ENCODE results near the gene TMEM53. TPM values are rescaled to one million over a fixed set of nuclear protein-coding genes. Genes with fewer than 3 reads are reported as not detected.
"Not testable (repeated sequence)": the region's sequence is repeated elsewhere in the genome, so short reads cannot be mapped to it uniquely, and the experiment has no call there.

Gene TMEM53
- total RNA-seq, 2 donors from 2014 or later, result 10.2 to 10.8 TPM

DNA sequence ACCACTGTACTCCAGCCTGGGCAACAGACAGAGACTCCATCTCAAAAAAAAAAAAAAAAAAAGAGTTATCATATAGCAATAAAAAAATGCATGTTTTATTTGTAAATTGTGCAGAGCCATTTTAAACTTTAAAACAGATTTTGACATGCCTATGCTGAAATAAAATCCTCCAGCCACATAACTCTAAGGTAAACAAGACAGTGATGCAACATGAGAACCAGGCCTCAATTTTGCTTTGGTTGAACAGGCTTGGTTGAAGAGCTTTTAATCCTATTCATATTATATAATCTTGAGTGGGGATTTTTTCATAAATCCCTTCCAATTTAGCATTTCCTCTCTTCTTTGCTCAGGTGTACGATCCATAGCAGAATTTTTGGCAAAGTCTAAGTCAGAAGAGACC is 26.3 kb upstream of the TMEM53 start:
- H3K9me3 Mint-ChIP-seq, result no peaks in the 10 kb centered on the region
- Histone ChIP-seq H3K4me1 (ENCODE audit: control insufficient read depth, insufficient read depth, low read length) (peaks cover 2% of the 10 kb centered on the region), H3K36me3 (ENCODE audit: control insufficient read depth, insufficient read depth, low read length) (no peaks in the 10 kb centered on the region), H3K27ac (ENCODE audit: low read depth, low read length) (no peak overlapping the region), H3K9ac (ENCODE audit: extremely low read depth, low read length, poor library complexity, severe bottlenecking) (no peak overlapping the region), H3K27me3 (ENCODE audit: control insufficient read depth, insufficient read depth, low read length, poor library complexity, severe bottlenecking) (no peaks in the 10 kb centered on the region), H3K4me3 (ENCODE audit: low read length) (no peak overlapping the region), H3K9me3 (ENCODE audit: control insufficient read depth, low read length) (no peaks in the 10 kb centered on the region)
- H3K4me3 Mint-ChIP-seq, result no peak overlapping the region
- H3K36me3 Mint-ChIP-seq (ENCODE audit: low read depth), result no peaks in the 10 kb centered on the region
- WGBS, 2 experiments (ENCODE audit: insufficient coverage in 1 of 2, insufficient read length in 1 of 2), result 96% methylated on average over 1 of the region's 1 CpG; no CpG with 5 or more reads in 1 of the 2 experiments
- peaks cover 2% of the 10 kb centered on the region for H3K27me3 Mint-ChIP-seq (ENCODE audit: insufficient read depth)
- TF ChIP-seq, protein P1, sequence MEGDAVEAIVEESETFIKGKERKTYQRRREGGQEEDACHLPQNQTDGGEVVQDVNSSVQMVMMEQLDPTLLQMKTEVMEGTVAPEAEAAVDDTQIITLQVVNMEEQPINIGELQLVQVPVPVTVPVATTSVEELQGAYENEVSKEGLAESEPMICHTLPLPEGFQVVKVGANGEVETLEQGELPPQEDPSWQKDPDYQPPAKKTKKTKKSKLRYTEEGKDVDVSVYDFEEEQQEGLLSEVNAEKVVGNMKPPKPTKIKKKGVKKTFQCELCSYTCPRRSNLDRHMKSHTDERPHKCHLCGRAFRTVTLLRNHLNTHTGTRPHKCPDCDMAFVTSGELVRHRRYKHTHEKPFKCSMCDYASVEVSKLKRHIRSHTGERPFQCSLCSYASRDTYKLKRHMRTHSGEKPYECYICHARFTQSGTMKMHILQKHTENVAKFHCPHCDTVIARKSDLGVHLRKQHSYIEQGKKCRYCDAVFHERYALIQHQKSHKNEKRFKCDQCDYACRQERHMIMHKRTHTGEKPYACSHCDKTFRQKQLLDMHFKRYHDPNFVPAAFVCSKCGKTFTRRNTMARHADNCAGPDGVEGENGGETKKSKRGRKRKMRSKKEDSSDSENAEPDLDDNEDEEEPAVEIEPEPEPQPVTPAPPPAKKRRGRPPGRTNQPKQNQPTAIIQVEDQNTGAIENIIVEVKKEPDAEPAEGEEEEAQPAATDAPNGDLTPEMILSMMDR (conservative IDR thresholded peaks at IDR 0.05), result no peak
- H3K27ac Mint-ChIP-seq, result no peak overlapping the region
- peaks cover 9% of the 10 kb centered on the region for H3K4me1 Mint-ChIP-seq
- DNase-seq, result no peak

DNA sequence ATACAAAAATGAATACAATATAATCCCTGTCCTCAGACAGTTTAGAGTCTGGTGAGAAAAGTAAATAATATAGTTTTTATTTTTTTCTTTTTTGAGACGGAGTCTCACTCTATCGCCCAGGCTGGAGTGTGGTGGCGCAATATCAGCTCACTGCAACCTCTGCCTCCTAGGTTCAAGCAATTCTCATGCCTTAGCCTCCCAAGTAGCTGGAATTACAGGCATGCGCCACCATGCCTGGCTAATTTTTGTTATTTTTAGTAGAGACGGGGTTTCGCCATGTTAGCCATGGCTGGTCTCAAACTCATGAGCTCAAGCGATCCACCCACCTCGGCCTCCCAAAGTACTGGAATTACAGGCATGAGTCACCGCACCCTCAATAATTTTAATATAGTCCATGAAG is 25.1 kb upstream of the TMEM53 start:
- not testable (repeated sequence) for H3K27me3 Mint-ChIP-seq (ENCODE audit: insufficient read depth); H3K4me3 ChIP-seq (ENCODE audit: low read length); H3K27ac Mint-ChIP-seq; H3K4me1 ChIP-seq (ENCODE audit: control insufficient read depth, insufficient read depth, low read length); H3K36me3 ChIP-seq (ENCODE audit: control insufficient read depth, insufficient read depth, low read length); H3K9ac ChIP-seq (ENCODE audit: extremely low read depth, low read length, poor library complexity, severe bottlenecking); H3K27me3 ChIP-seq (ENCODE audit: control insufficient read depth, insufficient read depth, low read length, poor library complexity, severe bottlenecking); H3K36me3 Mint-ChIP-seq (ENCODE audit: low read depth); H3K9me3 Mint-ChIP-seq; H3K9me3 ChIP-seq (ENCODE audit: control insufficient read depth, low read length); DNase-seq; H3K27ac ChIP-seq (ENCODE audit: low read depth, low read length); H3K4me3 Mint-ChIP-seq
- WGBS, 2 experiments (ENCODE audit: insufficient coverage in 1 of 2, insufficient read length in 1 of 2), result 93% methylated on average over 9 of the region's 9 CpGs
- peaks cover 11% of the 10 kb centered on the region for H3K4me1 Mint-ChIP-seq

DNA sequence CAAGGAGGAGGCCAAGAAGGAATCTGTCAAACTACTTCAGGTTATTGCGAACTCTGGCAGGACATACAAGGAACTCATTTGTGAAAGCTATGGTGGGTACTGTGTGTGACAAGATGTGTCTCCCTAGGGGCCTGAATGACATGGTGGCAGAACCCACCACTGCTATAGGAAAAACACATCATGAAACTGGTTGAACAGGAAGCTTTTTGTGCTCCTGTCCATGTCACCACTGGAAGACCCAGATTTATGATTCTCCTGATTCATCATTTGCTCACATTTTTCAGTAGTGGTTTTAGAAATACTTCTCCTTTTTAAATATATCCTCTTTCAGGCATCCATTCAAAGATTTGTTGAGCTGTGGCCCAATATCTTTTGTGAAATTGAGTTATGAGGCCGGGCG is 23.9 kb upstream of the TMEM53 start:
- Histone ChIP-seq H3K9me3 (ENCODE audit: control insufficient read depth, low read length) (no peaks in the 10 kb centered on the region), H3K4me3 (ENCODE audit: low read length) (no peak overlapping the region), H3K9ac (ENCODE audit: extremely low read depth, low read length, poor library complexity, severe bottlenecking) (no peak overlapping the region), H3K27me3 (ENCODE audit: control insufficient read depth, insufficient read depth, low read length, poor library complexity, severe bottlenecking) (no peaks in the 10 kb centered on the region), H3K27ac (ENCODE audit: low read depth, low read length) (no peak overlapping the region), H3K36me3 (ENCODE audit: control insufficient read depth, insufficient read depth, low read length) (no peaks in the 10 kb centered on the region), H3K4me1 (ENCODE audit: control insufficient read depth, insufficient read depth, low read length) (peaks cover 2% of the 10 kb centered on the region)
- H3K27ac Mint-ChIP-seq, result no peak overlapping the region
- H3K36me3 Mint-ChIP-seq (ENCODE audit: low read depth), result no peaks in the 10 kb centered on the region
- DNase-seq, result no peak
- peaks cover 11% of the 10 kb centered on the region for H3K4me1 Mint-ChIP-seq
- 87 to 98% methylated on average over 3 of the region's 3 CpGs for WGBS, 2 experiments (ENCODE audit: insufficient coverage in 1 of 2, insufficient read length in 1 of 2)
- no peak overlapping the region for H3K4me3 Mint-ChIP-seq
- H3K27me3 Mint-ChIP-seq (ENCODE audit: insufficient read depth), result peaks cover 2% of the 10 kb centered on the region
- TF ChIP-seq, protein P1 (conservative IDR thresholded peaks at IDR 0.05), result no peak
- H3K9me3 Mint-ChIP-seq, result no peaks in the 10 kb centered on the region

DNA sequence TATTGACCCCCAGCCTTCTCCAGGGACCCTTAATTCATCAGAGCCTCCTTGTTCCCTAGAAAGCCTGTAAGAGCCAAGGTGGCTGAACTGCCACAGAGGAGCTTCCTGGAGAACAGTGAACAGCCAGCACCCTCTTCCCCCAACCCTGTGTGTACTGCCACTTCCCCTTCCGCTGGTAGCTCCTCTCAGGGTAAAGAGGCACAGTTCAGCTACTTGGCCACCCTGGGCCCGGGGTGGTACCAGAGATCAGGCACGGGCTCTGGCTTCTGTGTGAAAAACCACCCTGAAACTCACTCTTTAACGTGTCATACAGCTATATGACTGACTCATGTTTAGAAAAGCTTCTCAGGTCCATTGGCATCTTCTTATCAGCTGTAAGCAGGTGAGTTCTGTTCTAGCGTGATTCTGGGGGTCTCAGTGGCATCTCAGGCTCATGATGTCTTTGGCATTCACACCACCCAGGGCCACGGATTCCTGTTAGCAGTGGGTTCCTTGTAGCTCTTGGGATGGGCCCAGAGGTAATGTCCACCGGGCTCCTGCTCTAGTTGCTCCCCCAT is 22.6 kb upstream of the TMEM53 start:
- no peak overlapping the region for H3K4me3 Mint-ChIP-seq
- no peak overlapping the region for H3K27ac Mint-ChIP-seq
- Histone ChIP-seq H3K4me1 (ENCODE audit: control insufficient read depth, insufficient read depth, low read length) (peaks cover 2% of the 10 kb centered on the region), H3K9me3 (ENCODE audit: control insufficient read depth, low read length) (no peaks in the 10 kb centered on the region), H3K4me3 (ENCODE audit: low read length) (no peak overlapping the region), H3K36me3 (ENCODE audit: control insufficient read depth, insufficient read depth, low read length) (no peaks in the 10 kb centered on the region), H3K27ac (ENCODE audit: low read depth, low read length) (no peak overlapping the region), H3K9ac (ENCODE audit: extremely low read depth, low read length, poor library complexity, severe bottlenecking) (no peak overlapping the region), H3K27me3 (ENCODE audit: control insufficient read depth, insufficient read depth, low read length, poor library complexity, severe bottlenecking) (no peaks in the 10 kb centered on the region)
- peaks cover 2% of the 10 kb centered on the region for H3K27me3 Mint-ChIP-seq (ENCODE audit: insufficient read depth)
- WGBS, 2 experiments (ENCODE audit: insufficient coverage in 1 of 2, insufficient read length in 1 of 2), result 90 to 91% methylated on average over 7 of the region's 7 CpGs
- peaks cover 11% of the 10 kb centered on the region for H3K4me1 Mint-ChIP-seq
- no peaks in the 10 kb centered on the region for H3K36me3 Mint-ChIP-seq (ENCODE audit: low read depth)
- no peaks in the 10 kb centered on the region for H3K9me3 Mint-ChIP-seq
- no peak for DNase-seq
- TF ChIP-seq, protein P1 (conservative IDR thresholded peaks at IDR 0.05), result no peak
